GM12801 (cell line): ENCODE data around the gene GNAT1.

ENCODE experiments used
- CTCF ChIP-seq: IDR thresholded peaks from one replicate; pipeline ENCODE4 v1.5.1; 2011; ENCODE audit warnings: control low read depth; ENCODE audit not compliant: insufficient read length; ENCODE audit errors: extremely low read depth

GNAT1 gene

GRCh38 chr3:50243543-50243895, 52.1 kb downstream of the GNAT1 start:
- TF ChIP-seq CTCF = no peak

DNA sequence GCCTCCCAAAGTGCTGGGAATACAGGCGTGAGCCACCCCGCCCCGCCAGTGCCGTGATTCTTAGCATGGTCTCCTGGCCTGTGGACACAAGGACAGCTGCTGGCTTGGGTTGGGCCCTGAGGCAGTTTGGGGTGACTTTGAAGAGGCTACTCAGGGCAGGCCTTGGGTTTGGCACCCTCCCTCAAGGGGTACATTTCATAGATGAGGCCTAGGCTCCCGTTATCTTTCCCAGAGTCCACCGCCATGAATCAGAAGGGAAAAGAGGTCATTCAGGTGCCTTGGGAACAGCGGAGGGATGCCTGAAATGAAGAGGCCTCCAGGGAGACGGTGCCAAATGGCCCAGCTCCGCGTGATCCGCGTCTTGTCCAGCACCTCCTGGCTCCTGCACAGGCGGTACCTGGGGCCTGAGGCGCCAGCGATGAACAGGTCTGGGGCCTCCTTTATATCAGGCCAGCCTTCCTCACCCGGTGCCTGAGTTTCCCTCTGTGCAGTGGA, 53.9 kb downstream of the GNAT1 start:
- no peak for TF ChIP-seq CTCF

DNA sequence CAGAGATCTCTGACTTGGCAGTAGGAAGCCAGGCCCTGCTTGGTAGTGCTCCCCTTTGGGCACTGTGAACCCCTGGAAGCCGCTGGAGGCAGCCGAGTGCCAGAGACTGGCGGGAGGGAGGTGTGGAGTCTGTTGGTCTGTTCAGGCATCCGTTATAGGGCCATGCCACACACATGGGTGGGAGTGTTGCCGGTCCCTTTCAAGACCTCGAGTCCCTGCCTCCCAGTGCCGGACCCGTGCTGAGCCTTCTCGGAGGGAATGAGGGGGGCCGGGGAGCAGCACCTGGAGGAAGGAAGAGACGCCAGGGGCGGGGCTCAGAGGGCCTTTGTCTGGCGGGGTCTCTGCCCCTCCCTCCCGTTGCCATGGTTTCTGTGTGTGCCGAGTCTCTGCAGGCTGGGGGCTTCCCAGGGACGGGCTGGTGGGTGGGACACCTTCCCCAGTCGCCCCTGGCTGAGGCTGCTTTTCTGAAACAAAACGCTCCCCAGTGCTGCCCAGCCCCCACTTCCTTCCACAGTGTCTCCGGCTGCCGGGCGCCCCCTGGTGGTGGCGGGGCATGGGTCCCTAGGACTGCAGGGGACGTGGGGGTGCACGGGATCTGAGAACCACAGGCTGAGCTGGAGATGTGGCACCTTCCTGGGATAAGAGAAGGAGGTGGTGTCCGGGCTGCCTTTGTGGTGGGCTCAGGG, 54.6 kb downstream of the GNAT1 start:
- peak; percentile 42 for TF ChIP-seq CTCF

- no peak for TF ChIP-seq CTCF
These were observed 55.1 kb downstream of the GNAT1 start for GRCh38 chr3:50246517-50246954.
